GM12878 (cell line): ENCODE data around the gene FSTL4. TPM values are rescaled to one million over a fixed set of nuclear protein-coding genes. Genes with fewer than 3 reads are reported as not detected.

Experiments used
- ATAC-seq: fragments of 200-7000 bp; cut with Tn5 transposase; 3 replicates; pipeline ENCODE4 v1.9.1; 2020; ENCODE audit warnings: mild to moderate bottlenecking, moderate library complexity
- BruUV-seq: library from RNA; stranded (reverse); fragments of 400-500 nt; replicated peaks from 2 replicates; lab custom pipeline; 2021; lab: Mats Ljungman, UMichigan
- CTCF ChIA-PET: fragments of 300-600 bp; sonication (Branson Sonifier 250); formaldehyde crosslinking; extraction: SDS; loops from one replicate; lab custom pipeline; 2021; ENCODE audit warnings: inconsistent platforms; lab: Yijun Ruan, JAX
- POLR2A ChIA-PET: fragments of 350-600 bp; formaldehyde crosslinking; extraction: SDS; loops from one replicate; lab custom pipeline; 2021; ENCODE audit warnings: inconsistent platforms; lab: Charles Lee
- RAD21 ChIA-PET: fragments of 300-600 bp; sonication (Branson Sonifier 250); formaldehyde crosslinking; loops from one replicate; lab custom pipeline; 2023; ENCODE audit warnings: antibody characterized with exemption; ENCODE audit not compliant: unreplicated experiment; lab: Charles Lee
- SMC1A ChIA-PET: fragments of 300-600 bp; sonication (Branson Sonifier 250); formaldehyde crosslinking; loops from one replicate; lab custom pipeline; 2023; ENCODE audit not compliant: unreplicated experiment, uncharacterized antibody; lab: Charles Lee
- DNase-seq: peaks from one replicate; pipeline ENCODE4 v3.0.0-alpha.2; 2011; ENCODE audit warnings: low read depth, low spot score
- FAIRE-seq: peaks from 3 replicates; lab custom pipeline; 2011; peaks lifted over from hg19 to GRCh38; lab: Jason Lieb, UNC
- H2AFZ ChIP-seq: 2 replicates; pipeline ENCODE4 v1.6.0; 2011; ENCODE audit warnings: low read depth, low read length, control low read depth; ENCODE audit not compliant: control insufficient read depth
- H3K27ac ChIP-seq: 2 replicates; pipeline ENCODE4 v1.5.1; 2011; ENCODE audit warnings: control low read depth; ENCODE audit not compliant: control insufficient read depth, insufficient read depth
- H3K27me3 ChIP-seq, 2 experiments: replicated peaks in 1 of 2; 2 replicates each; pipeline versions ENCODE4 v1.6.0 to v1.6.1; 2011; ENCODE audit warnings: low read length in 1 of 2; ENCODE audit not compliant: control insufficient read depth in 2 of 2, insufficient read depth in 2 of 2
- H3K36me3 ChIP-seq, 2 experiments: 2 replicates each; pipeline ENCODE4 v1.5.1; 2011; ENCODE audit warnings: low read length in 1 of 2; ENCODE audit not compliant: control insufficient read depth in 2 of 2, insufficient read depth in 2 of 2
- H3K4me1 ChIP-seq: 2 replicates; pipeline ENCODE4 v1.6.1; 2011; ENCODE audit warnings: mild to moderate bottlenecking, low read length, moderate library complexity, mixed read lengths; ENCODE audit not compliant: control insufficient read depth, insufficient read depth
- H3K4me2 ChIP-seq: 2 replicates; pipeline ENCODE4 v1.6.0; 2011; ENCODE audit warnings: control low read depth; ENCODE audit not compliant: control insufficient read depth, insufficient read depth
- H3K4me3 ChIP-seq: fragments of 200-600 bp; sonication (generic); 2 replicates; pipeline ENCODE4 v1.5.1; 2016
- H3K79me2 ChIP-seq: 2 replicates; pipeline ENCODE4 v1.6.0; 2011; ENCODE audit warnings: low read length; ENCODE audit not compliant: control insufficient read depth, insufficient read depth
- H3K9ac ChIP-seq: 2 replicates; pipeline ENCODE4 v1.8.0; 2011; ENCODE audit warnings: low read length, control low read depth, mixed read lengths; ENCODE audit not compliant: control insufficient read depth, insufficient read depth
- H3K9me3 ChIP-seq: replicated peaks from 3 replicates; pipeline ENCODE4 v1.5.1; 2011; ENCODE audit warnings: mild to moderate bottlenecking, low read length; ENCODE audit not compliant: control insufficient read depth, insufficient read depth
- H4K20me1 ChIP-seq: 2 replicates; pipeline ENCODE4 v1.6.0; 2011; ENCODE audit not compliant: control insufficient read depth, insufficient read depth
- CUX1 ChIP-seq: IDR thresholded peaks from 2 replicates; pipeline ENCODE4 v1.6.1; 2012; ENCODE audit warnings: improper control_type of control experiment, low read depth, low read length; ENCODE audit not compliant: insufficient replicate concordance
- IKZF1 ChIP-seq: fragments of 450-650 bp; conservative IDR thresholded peaks from 2 replicates; pipeline ENCODE4 v1.6.1; 2017; ENCODE audit warnings: antibody characterized with exemption, mild to moderate bottlenecking
- IRF4 ChIP-seq: IDR thresholded peaks from 2 replicates; pipeline ENCODE4 v1.6.1; 2011; ENCODE audit warnings: low read depth, low read length
- LARP7 ChIP-seq: fragments of 450-650 bp; IDR thresholded peaks from 2 replicates; pipeline ENCODE4 v1.6.1; 2017; ENCODE audit warnings: mild to moderate bottlenecking
- MAX ChIP-seq: IDR thresholded peaks from 2 replicates; pipeline ENCODE4 v1.6.1; 2012; ENCODE audit warnings: low read depth, low read length, improper control_type of control experiment
- MLLT1 ChIP-seq: fragments of 450-650 bp; IDR thresholded peaks from 2 replicates; pipeline ENCODE4 v1.6.1; 2016; ENCODE audit warnings: mild to moderate bottlenecking
- MTA2 ChIP-seq: fragments of 450-650 bp; IDR thresholded peaks from 2 replicates; pipeline ENCODE4 v1.6.1; 2016; ENCODE audit warnings: low read depth, mild to moderate bottlenecking, moderate library complexity
- NFXL1 ChIP-seq: fragments of 450-650 bp; IDR thresholded peaks from 2 replicates; pipeline ENCODE4 v1.6.1; 2017; ENCODE audit warnings: antibody characterized with exemption, mild to moderate bottlenecking, borderline replicate concordance
- PML ChIP-seq: IDR thresholded peaks from 2 replicates; pipeline ENCODE4 v1.6.1; 2012; ENCODE audit warnings: low read length, inconsistent platforms
- RAD51 ChIP-seq: fragments of 450-650 bp; IDR thresholded peaks from 2 replicates; pipeline ENCODE4 v1.6.1; 2016; ENCODE audit warnings: moderate library complexity, mild to moderate bottlenecking, inconsistent platforms
- SREBF2 ChIP-seq: IDR thresholded peaks from 2 replicates; pipeline ENCODE4 v1.6.1; 2012; ENCODE audit warnings: mild to moderate bottlenecking, low read length
- SRF ChIP-seq, 2 experiments: IDR thresholded peaks; 2 replicates each; pipeline ENCODE4 v1.6.1; 2011; ENCODE audit warnings: low read depth in 2 of 2, low read length in 2 of 2, mild to moderate bottlenecking in 1 of 2, moderate library complexity in 1 of 2
- ZNF207 ChIP-seq: fragments of 450-650 bp; IDR thresholded peaks from 2 replicates; pipeline ENCODE4 v1.6.1; 2014; ENCODE audit warnings: antibody characterized with exemption, mild to moderate bottlenecking, borderline replicate concordance
- ZNF274 ChIP-seq: IDR thresholded peaks from one replicate; pipeline ENCODE4 v1.8.0; 2011; ENCODE audit not compliant: insufficient read length, insufficient read depth
- WGBS: methylation state at CpG from one replicate; pipeline ENCODE4 v1.1.6; 2016; ENCODE audit warnings: low lambda C conversion rate; ENCODE audit not compliant: insufficient replicate concordance, insufficient coverage; ENCODE audit errors: missing lambda C conversion rate; 5-methylcytosine and 5-hydroxymethylcytosine counted together
- in situ Hi-C: fragments of 300-500 bp; cut with MboI; formaldehyde crosslinking; loops from 9 replicates; pipeline ENCODE4 v1.14.3; 2018; ENCODE audit warnings: mixed read lengths
- intact Hi-C: fragments of 100-400 bp; cut with micrococcal nuclease; formaldehyde crosslinking; loops from one replicate; pipeline ENCODE4 v1.14.2; 2022; ENCODE audit not compliant: unreplicated experiment
- polyA plus RNA-seq, 11 experiments: library from polyadenylated mRNA; depleted of rRNA in 4 of 11; unstranded in 6 of 11; stranded (reverse) in 5 of 11; fragments of >200 nt; fragmentation: Nextera tagmentation in 4 of 11; fragmentation: Illumina TruSeq in 1 of 11; extraction: Ambion mirVana in 4 of 11; extraction: Trizol in 1 of 11; gene quantifications; 1 replicate in 1 of 11; 2 replicates in 10 of 11; pipeline versions ENCODE4 v1.2.1 to v1.2.3, GENCODE V29; 2011 to 2016; ENCODE audit warnings: inconsistent platforms in 2 of 11, missing spikeins in 2 of 11, low read depth in 1 of 11
- total RNA-seq, 4 experiments: library from RNA; depleted of rRNA in 3 of 4; stranded (reverse); fragments of >200 nt in 3 of 4; fragmentation: Illumina TruSeq in 1 of 4; extraction: Trizol in 1 of 4; gene quantifications; 2 replicates each; pipeline versions ENCODE4 v1.2.1 to v1.2.3, GENCODE V29; 2013 to 2021

The FSTL4 gene
- total and polyA plus RNA-seq, 10 of the 15 experiments (the other 5 are each of a cell fraction or from before 2014, with no cell fraction given): 0.01 to 0.79 (median 0.21) TPM; not detected in 6

GRCh38 chr5:133265720-133266526, 346.4 kb downstream of the FSTL4 start:
- Histone ChIP-seq H4K20me1 (no peaks in the 10 kb centered on the region), H3K4me1 (peaks cover 6% of the 10 kb centered on the region; the same call in 1 of the 2 replicates), H2AFZ (no peak overlapping the region), H3K4me3 (no peak overlapping the region), H3K9ac (no peak overlapping the region), H3K27me3 (no peaks in the 10 kb centered on the region), H3K79me2 (no peaks in the 10 kb centered on the region), H3K4me2 (no peak overlapping the region), H3K36me3 (no peaks in the 10 kb centered on the region), H3K27ac (no peak overlapping the region), H3K9me3 (no peaks in the 10 kb centered on the region)
- ATAC-seq: peak; percentile 82
- CTCF ChIA-PET: interaction anchor here (0.7 to 1.0 kb wide), 4 partner anchors 20 to 154 kb away, joined by 3 read pairs; no protein-coding TSS in a partner anchor
- SMC1A ChIA-PET: interaction anchor here (0.7 to 1.0 kb wide), 4 partner anchors 8 to 157 kb away, joined by 3 to 5 read pairs (median 4); no protein-coding TSS in a partner anchor
- in situ Hi-C loops (no loop called here), intact Hi-C loops (no loop called here)
- FAIRE-seq: no peak
- RAD21 ChIA-PET: interaction anchor here (0.6 to 1.5 kb wide), 5 partner anchors 23 to 303 kb away, joined by 3 to 6 read pairs (median 5); no protein-coding TSS in a partner anchor
- 33% methylated on average over 18 of the region's 18 CpGs for WGBS
- no peak for DNase-seq
- POLR2A ChIA-PET: interaction anchor here (0.6 kb wide), 1 partner anchor 438 kb away, joined by 3 read pairs; no protein-coding TSS in a partner anchor
- BruUV-seq: no TSS peak
- TF ChIP-seq MTA2 (peak; percentile 62; the same call in 1 of the 2 replicates), MLLT1 (no peak), LARP7 (no peak), PML (no peak), MAX (no peak), IKZF1 (peak; percentile 69), SREBF2 (no peak), SRF (IDR thresholded peaks at IDR 0.05; ENCODE audit: low read depth in 2 of 2, low read length in 2 of 2) (no peak), ZNF207 (no peak), IRF4 (no peak), RAD51 (no peak), ZNF274 (no peak), NFXL1 (no peak), CUX1 (no peak)
